K562 (cell line): ENCODE measurements around the gene SLC38A2. TPM values are rescaled to one million over a fixed set of nuclear protein-coding genes. Genes with fewer than 3 reads are reported as not detected.

Experiments
- BRD4 ChIP-seq: fragments of 200-600 bp; sonication (generic); IDR thresholded peaks from 2 replicates; pipeline ENCODE4 v1.6.1; 2017; ENCODE audit warnings: inconsistent platforms
- EHMT2 ChIP-seq: fragments of 450-650 bp; IDR thresholded peaks from 2 replicates; pipeline ENCODE4 v1.6.1; 2018; ENCODE audit warnings: antibody characterized with exemption
- GTF2F1 ChIP-seq: IDR thresholded peaks from 2 replicates; pipeline ENCODE4 v1.6.1; 2011; ENCODE audit warnings: low read depth, low read length, improper control_type of control experiment
- HMG20A ChIP-seq: fragments of 450-650 bp; formaldehyde crosslinking; conservative IDR thresholded peaks from 2 replicates; pipeline ENCODE4 v1.4.0; 2020; ENCODE audit warnings: mild to moderate bottlenecking, mixed read lengths
- MAFG ChIP-seq: fragments of 450-650 bp; conservative IDR thresholded peaks from 2 replicates; pipeline ENCODE4 v1.6.1; 2016; ENCODE audit warnings: missing genetic modification characterization, missing compliant biosample characterization
- MECOM ChIP-seq: fragments of 250-450 bp; sonication (Bioruptor Pico); IDR thresholded peaks from 2 replicates; pipeline ENCODE4 v1.8.0; 2022; ENCODE audit warnings: inconsistent platforms
- MLX ChIP-seq, 2 experiments: fragments of 450-650 bp in 1 of 2; sonication (generic) in 1 of 2; formaldehyde crosslinking; conservative IDR thresholded peaks; 2 replicates each; pipeline versions ENCODE4 v1.4.0 to v1.8.1; 2020 to 2022; ENCODE audit warnings: mild to moderate bottlenecking in 1 of 2, missing genetic modification reagents in 1 of 2
- PML ChIP-seq: IDR thresholded peaks from 2 replicates; pipeline ENCODE4 v1.6.1; 2012; ENCODE audit warnings: low read length, inconsistent platforms
- RBFOX2 ChIP-seq: fragments of 200-400 bp; formaldehyde crosslinking; IDR thresholded peaks from 2 replicates; pipeline ENCODE4 v1.6.1; 2017; ENCODE audit warnings: low read depth, mild to moderate bottlenecking, low read length, moderate library complexity
- SRSF3 ChIP-seq: fragments of 200-400 bp; formaldehyde crosslinking; IDR thresholded peaks from 2 replicates; pipeline ENCODE4 v1.6.1; 2016; ENCODE audit warnings: mild to moderate bottlenecking, low read length, moderate library complexity; ENCODE audit not compliant: insufficient read depth
- SRSF7 ChIP-seq: fragments of 200-400 bp; formaldehyde crosslinking; optimal IDR thresholded peaks from 2 replicates; pipeline ENCODE3; 2017; ENCODE audit warnings: mild to moderate bottlenecking, low read depth, low read length
- TEAD1 ChIP-seq, 2 experiments: fragments of 450-650 bp in 1 of 2; sonication (generic) in 1 of 2; formaldehyde crosslinking; IDR thresholded peaks; 2 replicates each; pipeline versions ENCODE4 v1.4.0 to v1.8.0; 2020 to 2022; ENCODE audit warnings: mild to moderate bottlenecking in 2 of 2, missing genetic modification reagents in 1 of 2
- ZBTB17 ChIP-seq: fragments of 450-650 bp; formaldehyde crosslinking; IDR thresholded peaks from 2 replicates; pipeline ENCODE4 v1.4.0; 2020; ENCODE audit warnings: mild to moderate bottlenecking
- ZNF511 ChIP-seq: sonication (generic); formaldehyde crosslinking; IDR thresholded peaks from 2 replicates; pipeline ENCODE4 v1.8.0; 2022; ENCODE audit warnings: mild to moderate bottlenecking, missing genetic modification reagents
- polyA plus RNA-seq, 8 experiments: library from polyadenylated mRNA; depleted of rRNA in 4 of 8; stranded (reverse) in 5 of 8; unstranded in 3 of 8; fragments of >200 nt; fragmentation: Nextera tagmentation in 2 of 8; fragmentation: Illumina TruSeq in 1 of 8; extraction: Ambion mirVana in 2 of 8; extraction: Trizol in 1 of 8; gene quantifications; 2 replicates each; pipeline versions ENCODE4 v1.2.1 to v1.2.3, GENCODE V29; 2011 to 2014; ENCODE audit warnings: inconsistent platforms in 1 of 8, missing spikeins in 1 of 8
- total RNA-seq, 7 experiments: library from RNA; depleted of rRNA in 6 of 7; stranded (reverse); fragments of >200 nt in 6 of 7; fragmentation: Illumina TruSeq in 2 of 7; extraction: Trizol in 2 of 7; gene quantifications; 2 replicates each; pipeline versions ENCODE4 v1.2.1 to v1.2.3, GENCODE V29; 2011 to 2021; ENCODE audit warnings: low replicate concordance in 1 of 7
- TF ChIP-seq, protein P1 (sequence below), 2 experiments: fragments of 450-650 bp; IDR thresholded peaks; 2 replicates each; pipeline ENCODE4 v1.6.1; 2016
- TF ChIP-seq, protein P2 (sequence below), 3 experiments: fragments of 200-800 bp in 1 of 3; sonication (Bioruptor generic) in 1 of 3; sonication (generic) in 1 of 3; formaldehyde crosslinking in 1 of 3; IDR thresholded peaks; 2 replicates each; pipeline versions ENCODE4 v1.6.1 to v1.8.0; 2016 to 2022; ENCODE audit warnings: mild to moderate bottlenecking in 2 of 3, missing compliant biosample characterization in 2 of 3, missing genetic modification characterization in 2 of 3, missing genetic modification reagents in 1 of 3
- TF ChIP-seq, protein P3 (sequence below): fragments of 450-650 bp; IDR thresholded peaks from 2 replicates; pipeline ENCODE4 v1.6.1; 2017; ENCODE audit warnings: antibody characterized with exemption, mild to moderate bottlenecking

SLC38A2 gene
- total and polyA plus RNA-seq, 9 of the 15 experiments (the other 6 are each of a cell fraction or from before 2014, with no cell fraction given) = 98.7 to 292 (median 143) TPM

DNA sequence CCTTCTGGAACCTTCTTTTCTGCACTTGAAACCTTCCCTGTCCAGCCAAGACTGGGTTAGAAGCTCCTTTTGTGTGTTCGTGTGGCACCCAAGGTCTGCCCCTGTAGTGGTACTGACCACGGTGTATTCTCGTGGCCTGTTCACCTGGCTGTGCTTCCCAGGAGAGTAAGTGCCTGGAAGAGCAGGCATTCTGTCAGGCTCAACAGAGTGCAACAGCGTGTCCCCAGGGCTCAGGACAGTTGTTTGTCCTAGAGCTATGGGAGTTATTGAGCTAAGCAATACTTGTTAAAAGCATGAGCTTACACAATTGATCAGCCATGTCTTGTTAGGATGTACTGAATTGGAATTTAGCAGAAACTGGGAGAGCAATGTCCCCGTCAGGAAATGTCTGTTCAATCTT lies 12.9 kb upstream of the SLC38A2 start (continued):
- TF ChIP-seq, protein P1, sequence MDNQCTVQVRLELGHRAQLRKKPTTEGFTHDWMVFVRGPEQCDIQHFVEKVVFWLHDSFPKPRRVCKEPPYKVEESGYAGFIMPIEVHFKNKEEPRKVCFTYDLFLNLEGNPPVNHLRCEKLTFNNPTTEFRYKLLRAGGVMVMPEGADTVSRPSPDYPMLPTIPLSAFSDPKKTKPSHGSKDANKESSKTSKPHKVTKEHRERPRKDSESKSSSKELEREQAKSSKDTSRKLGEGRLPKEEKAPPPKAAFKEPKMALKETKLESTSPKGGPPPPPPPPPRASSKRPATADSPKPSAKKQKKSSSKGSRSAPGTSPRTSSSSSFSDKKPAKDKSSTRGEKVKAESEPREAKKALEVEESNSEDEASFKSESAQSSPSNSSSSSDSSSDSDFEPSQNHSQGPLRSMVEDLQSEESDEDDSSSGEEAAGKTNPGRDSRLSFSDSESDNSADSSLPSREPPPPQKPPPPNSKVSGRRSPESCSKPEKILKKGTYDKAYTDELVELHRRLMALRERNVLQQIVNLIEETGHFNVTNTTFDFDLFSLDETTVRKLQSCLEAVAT (IDR thresholded peaks at IDR 0.05) = no peak
- peak; percentile 68; the same call in 1 of the 2 replicates for TF ChIP-seq ZBTB17 (CRISPR knock-in tag)
- TF ChIP-seq, protein P2, sequence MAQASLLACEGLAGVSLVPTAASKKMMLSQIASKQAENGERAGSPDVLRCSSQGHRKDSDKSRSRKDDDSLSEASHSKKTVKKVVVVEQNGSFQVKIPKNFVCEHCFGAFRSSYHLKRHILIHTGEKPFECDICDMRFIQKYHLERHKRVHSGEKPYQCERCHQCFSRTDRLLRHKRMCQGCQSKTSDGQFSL (CRISPR knock-in tag; IDR thresholded peaks at IDR 0.05) = no peak
- TF ChIP-seq, protein P2 (tag; IDR thresholded peaks at IDR 0.05) = no peak
- no peak for TF ChIP-seq MAFG
- no peak for TF ChIP-seq ZNF511
- no peak for TF ChIP-seq TEAD1 (CRISPR knock-in tag; IDR thresholded peaks at IDR 0.05)
- TF ChIP-seq SRSF7 = no peak
- TF ChIP-seq SRSF3 = no peak
- no peak for TF ChIP-seq HMG20A (CRISPR knock-in tag)
- TF ChIP-seq GTF2F1 = no peak
- TF ChIP-seq MLX (CRISPR knock-in tag; conservative IDR thresholded peaks at IDR 0.05) = 0 out of 4 replicates have a peak, but pooled peaks of 1 of the 2 experiments have one; percentile 78
- TF ChIP-seq, protein P3, sequence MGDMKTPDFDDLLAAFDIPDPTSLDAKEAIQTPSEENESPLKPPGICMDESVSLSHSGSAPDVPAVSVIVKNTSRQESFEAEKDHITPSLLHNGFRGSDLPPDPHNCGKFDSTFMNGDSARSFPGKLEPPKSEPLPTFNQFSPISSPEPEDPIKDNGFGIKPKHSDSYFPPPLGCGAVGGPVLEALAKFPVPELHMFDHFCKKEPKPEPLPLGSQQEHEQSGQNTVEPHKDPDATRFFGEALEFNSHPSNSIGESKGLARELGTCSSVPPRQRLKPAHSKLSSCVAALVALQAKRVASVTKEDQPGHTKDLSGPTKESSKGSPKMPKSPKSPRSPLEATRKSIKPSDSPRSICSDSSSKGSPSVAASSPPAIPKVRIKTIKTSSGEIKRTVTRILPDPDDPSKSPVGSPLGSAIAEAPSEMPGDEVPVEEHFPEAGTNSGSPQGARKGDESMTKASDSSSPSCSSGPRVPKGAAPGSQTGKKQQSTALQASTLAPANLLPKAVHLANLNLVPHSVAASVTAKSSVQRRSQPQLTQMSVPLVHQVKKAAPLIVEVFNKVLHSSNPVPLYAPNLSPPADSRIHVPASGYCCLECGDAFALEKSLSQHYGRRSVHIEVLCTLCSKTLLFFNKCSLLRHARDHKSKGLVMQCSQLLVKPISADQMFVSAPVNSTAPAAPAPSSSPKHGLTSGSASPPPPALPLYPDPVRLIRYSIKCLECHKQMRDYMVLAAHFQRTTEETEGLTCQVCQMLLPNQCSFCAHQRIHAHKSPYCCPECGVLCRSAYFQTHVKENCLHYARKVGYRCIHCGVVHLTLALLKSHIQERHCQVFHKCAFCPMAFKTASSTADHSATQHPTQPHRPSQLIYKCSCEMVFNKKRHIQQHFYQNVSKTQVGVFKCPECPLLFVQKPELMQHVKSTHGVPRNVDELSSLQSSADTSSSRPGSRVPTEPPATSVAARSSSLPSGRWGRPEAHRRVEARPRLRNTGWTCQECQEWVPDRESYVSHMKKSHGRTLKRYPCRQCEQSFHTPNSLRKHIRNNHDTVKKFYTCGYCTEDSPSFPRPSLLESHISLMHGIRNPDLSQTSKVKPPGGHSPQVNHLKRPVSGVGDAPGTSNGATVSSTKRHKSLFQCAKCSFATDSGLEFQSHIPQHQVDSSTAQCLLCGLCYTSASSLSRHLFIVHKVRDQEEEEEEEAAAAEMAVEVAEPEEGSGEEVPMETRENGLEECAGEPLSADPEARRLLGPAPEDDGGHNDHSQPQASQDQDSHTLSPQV = peak; percentile 65
- no peak for TF ChIP-seq PML
- TF ChIP-seq EHMT2 = no peak
- no peak for TF ChIP-seq MECOM (CRISPR knock-in tag)
- TF ChIP-seq BRD4 = no peak
- 0 out of 2 replicates have a peak, but pooled peaks have one; percentile 5 for TF ChIP-seq RBFOX2
